Raji (cell line): ENCODE measurements around the gene PCLO.

Experiments
- POLR2A ChIP-seq: IDR thresholded peaks from 2 replicates; pipeline ENCODE4 v1.6.1; 2011; ENCODE audit warnings: low read depth, low read length, control low read depth; ENCODE audit not compliant: insufficient read depth

PCLO gene

DNA sequence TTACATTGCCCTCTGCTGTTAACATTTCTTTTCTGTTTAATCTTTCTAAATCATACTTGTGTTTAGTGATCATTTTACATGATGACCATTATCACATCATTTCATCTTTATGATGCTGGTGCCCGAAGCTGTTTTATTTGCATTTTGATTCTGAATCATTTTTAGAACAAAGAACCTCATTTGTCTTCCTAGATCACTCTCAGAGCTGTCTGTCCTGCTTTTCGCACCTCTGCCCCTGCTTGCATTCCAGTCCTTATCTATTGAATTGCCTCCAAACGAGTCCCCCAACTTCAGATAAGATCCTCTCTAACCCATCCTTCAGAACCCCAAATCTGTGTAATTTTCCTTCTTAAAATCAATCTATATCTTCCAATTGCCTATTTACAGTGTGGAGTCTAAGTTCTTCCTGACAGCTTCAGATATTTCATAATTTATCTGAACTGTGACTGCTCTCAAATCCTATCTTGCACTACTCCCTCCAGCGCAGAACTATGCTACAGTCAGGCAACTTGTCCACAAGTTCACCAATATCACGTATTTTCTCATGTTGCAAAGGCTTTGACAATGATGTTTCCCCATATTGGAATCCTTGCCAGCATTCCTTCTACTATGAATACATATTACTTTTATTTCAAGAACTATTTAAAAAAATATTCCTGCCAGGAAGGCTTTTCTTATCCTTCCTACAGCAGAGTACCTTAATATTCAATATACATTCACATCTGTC is 372.6 kb downstream of the PCLO start:
- no peak for TF ChIP-seq POLR2A

DNA sequence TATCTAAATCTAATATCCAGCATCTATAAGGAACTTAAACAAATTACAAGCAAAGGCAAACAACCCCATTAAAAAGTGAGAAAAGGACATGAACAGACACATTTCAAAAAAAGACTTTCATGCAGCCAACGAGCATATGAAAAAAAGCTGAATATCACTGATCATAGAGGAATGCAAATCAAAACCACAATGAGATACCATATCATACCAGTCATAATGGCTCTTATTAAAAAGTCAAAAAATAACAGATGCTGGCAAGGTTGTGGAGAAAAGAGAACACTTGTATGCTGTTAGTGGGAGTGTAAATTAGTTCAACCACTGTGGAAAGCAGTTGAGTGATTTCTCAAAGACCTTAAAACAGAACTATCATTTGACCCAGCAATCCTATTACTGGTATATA is 384.7 kb downstream of the PCLO start:
- no peak for TF ChIP-seq POLR2A

DNA sequence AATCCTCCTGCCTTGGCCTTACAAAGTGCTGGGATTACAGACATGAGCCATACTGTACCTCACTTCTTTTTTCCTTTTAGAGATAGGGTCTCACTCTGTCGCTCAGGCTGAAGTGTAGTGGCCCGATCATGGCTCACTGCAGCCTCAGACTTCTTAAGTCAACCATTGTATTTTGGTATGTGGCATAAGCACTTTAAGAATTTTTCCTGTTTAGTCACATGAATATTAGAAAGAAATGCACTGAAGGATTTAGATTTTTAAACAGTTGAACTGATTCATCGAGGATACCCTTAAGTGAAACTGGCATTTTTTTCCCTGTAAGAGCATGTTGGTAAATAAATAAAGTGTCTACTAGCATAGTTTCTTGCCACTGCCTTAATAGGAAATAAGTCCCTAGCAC is 399.8 kb downstream of the PCLO start:
- no peak for TF ChIP-seq POLR2A

DNA sequence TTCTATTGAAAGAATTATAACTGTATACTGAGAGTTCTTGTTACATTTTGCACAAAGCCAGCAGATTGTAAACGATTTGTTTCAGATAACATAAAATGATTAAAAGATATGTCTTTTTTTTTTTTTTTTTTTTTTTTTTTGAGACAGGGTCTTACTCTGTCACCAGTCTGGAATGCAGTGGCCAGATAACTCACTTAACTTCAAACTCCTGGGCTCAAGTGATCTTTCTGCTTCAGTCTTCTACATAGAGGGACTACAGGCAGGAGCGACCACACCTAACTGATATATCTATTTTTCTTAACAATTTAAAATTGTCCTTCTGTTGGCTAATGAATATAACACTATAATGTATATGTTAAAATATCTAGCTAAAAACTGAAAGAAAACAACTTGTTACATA is 401.9 kb downstream of the PCLO start:
- no peak for TF ChIP-seq POLR2A

DNA sequence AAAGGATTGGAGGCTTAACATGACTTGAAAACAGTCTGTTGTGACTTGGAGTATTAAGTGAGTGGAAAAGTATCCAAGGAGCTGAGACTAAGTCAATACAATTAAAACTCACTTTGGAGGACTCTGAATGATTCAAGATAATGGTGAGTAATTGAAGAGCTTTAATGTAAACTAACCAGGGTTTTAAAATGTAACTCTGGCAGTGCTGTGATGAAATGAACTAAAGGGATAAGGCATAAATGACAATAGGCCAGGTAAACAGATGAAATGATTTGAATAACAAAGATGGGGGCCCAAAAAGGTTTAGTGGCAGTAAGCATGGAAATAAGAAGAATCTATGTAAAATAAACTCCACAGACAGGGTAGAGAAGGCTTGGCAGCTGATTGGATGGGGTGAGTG is 402.6 kb downstream of the PCLO start:
- no peak for TF ChIP-seq POLR2A

DNA sequence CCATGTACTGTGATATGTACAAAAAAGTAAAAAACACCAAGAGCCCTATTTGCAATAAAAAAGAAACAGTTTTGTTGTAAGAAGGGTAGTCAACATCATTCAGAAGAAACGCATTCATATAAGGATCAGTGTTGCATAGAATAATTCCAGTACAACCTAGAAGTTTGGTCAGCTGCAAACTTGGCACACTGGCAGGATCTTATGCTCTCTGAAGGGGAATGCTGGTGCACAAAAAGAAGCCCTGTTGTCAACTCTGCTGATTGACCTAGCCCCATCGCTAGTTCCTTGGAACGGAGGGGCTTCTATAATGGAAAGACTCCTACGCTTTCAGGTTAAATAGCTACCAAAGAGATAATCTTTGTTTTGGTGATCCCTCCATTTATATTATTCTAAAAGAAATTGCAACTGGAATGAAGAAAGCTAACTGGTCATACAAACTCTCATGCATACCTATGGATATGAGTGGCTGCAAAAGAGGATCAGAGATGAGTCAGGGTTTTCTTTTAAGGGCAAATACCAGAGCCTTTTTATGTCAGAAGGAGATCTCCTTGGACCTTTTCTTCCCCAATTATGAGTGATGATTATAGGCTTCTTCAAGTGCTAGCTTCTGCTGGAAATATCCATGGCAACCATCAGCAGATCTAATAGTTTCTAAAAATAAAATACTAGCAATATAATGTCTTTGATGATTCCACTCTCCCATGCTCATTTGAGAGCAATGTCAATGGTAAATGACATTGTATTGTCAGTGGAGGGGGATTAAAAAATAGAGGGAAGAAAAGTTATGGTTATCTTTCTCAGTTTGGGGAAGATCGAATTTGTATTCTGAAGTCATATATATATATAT is 406.8 kb downstream of the PCLO start:
- TF ChIP-seq POLR2A, result no peak

DNA sequence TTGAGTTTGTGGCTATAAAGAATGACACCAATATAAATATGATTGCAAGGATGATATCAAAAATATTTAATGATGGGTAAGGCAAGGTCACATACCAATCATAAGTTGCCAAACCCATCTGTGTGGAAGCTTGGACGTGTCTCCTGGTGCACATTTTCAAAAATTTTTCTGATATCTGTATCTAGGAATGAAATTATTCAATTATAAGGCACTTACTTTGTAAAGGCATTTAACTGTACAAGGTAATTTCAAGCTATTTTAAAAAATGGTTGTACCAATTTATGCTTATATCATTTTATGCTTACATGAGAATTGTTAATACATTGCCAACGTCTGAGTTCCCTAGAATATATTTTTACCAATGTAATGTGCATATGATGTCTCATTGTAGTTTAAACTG is 412.7 kb downstream of the PCLO start:
- no peak for TF ChIP-seq POLR2A

DNA sequence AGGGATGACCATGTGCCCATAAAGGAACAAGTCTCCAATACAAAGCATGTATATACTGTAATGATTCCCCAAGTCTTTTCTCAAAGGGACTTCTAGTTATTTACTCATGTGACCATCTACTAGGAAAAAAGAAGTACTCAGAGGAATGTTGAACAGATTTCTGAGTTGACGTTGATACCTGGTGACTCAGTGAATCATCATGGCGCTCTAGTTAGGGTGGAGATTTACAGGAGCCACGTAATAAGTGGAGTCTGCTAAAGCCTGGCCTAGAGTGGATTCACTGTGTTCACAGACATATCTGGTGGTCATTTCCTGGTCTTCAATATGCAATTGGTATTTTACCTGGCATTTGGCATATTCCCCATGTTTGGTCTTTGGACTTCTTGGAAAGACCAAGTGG is 416.9 kb downstream of the PCLO start:
- TF ChIP-seq POLR2A, result no peak

DNA sequence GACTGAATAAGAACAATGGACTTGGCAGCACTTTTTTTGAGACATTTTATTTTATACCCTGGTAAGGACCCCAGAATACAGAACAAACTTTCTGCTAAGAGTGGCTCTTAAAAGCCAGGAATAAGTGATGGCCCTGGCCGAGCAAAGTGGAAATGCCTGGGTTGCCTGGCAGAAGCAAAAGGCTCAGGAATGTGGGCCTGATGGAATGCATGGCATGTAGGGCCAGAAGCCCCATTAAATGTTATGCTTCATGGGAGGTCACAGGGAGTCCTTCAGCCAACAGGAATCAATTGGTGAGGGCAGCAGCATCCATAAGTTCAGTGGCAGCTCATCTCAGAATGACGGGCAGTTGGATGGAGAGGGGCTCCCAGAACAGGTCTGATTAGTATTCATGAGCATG is 417.6 kb downstream of the PCLO start:
- no peak for TF ChIP-seq POLR2A

DNA sequence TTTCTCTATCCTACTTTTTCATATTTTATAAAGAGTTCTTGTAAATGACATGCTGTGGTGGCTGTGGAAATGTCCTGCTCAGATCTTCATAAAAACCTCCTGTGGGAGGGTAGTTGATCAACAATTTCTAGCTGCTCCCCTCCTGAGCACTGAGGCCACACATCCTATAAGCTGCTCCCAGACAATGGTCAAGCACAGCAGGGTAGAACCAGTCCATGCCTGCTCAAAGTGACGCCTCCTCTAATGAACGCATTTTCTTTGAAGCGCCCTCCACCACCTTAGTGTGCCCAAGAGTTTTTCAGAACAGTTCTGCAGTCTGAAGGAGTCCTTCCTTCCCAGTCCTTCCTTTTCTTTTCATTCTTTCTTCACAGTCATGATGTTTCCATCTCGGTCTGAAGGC is 420.5 kb downstream of the PCLO start:
- no peak for TF ChIP-seq POLR2A

DNA sequence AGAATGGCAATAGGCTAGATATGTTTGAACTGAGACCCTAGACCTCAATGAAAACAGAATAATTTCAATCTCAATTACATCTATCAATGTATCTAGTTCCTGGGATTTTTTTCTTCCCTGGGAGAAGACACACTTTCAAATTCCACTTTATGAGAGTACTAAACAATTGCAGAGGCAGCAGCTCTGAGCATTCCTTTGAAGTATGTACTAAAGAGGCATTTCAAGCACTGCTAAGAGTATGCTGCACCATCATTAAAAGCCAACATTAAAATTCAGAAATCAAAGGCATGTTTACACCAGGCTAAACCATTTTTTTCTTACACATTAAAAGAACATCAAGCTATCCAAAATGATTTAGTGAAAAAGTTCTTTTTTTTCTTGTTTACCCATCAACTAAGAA is 421.2 kb downstream of the PCLO start:
- TF ChIP-seq POLR2A, result no peak

DNA sequence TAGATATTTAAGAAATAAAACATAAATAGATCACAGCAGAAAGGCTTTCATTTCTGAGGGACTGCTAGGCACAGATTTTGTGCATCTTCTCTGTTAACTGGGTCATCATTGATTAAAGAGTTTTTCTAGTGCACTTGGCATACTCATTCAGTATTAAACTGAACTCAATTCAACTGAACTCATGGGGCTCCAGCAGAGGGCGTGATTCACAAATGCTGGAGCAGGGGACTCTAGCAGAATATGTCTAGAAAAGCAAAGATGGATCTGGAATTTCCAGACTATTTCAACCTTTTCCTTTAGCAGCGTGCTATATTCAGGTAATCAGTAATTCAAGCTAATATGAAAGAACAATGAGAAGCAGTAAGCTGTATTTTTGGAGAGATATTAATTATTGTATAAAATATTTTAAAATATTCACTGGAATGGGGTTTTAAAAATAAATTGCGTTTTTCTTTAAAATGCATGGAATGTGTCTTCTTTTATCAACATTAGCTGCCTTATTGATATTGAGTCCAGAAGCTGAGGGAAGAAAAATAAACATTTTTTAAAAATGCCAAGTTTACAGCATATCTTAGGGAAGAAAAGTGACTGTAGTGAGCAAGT is 422.3 kb downstream of the PCLO start:
- no peak for TF ChIP-seq POLR2A

DNA sequence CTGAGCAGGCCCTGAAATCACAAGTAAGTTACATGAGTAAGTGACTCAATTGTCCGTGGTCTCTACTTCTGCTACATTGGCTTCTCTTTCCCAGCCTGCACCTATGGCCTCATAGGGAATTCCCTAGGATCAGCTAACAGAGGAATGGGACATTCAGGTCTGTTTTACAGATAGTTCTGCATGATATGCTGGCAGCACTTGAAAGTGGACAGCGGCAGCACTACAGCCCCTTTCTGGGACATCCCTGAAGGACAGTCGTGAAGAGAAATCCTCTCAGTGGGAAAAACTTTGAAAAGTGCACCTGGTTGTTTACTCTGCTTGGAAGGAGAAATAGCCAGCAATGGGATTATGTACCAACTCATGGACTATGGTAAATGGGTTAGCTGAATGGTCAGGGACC is 426.1 kb downstream of the PCLO start:
- TF ChIP-seq POLR2A, result no peak

DNA sequence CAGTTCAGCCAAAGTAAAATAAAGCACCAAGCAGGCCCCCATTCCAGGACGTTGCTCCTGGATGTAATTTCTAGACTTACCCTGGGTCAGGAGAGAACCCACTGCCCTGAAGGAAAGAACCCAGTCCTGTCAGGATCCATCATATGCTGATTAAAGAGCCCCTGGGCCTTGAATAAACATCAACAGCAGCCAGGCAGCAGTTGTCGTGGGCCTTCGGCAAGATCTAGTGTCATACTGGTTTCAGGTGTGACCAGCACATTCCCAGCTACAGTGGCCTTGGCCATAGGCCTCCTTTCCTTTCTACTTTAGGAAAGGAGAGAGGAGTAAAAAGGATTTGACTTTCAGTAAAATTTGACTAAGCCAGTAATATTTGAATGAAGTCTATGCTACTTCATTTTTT is 430.0 kb downstream of the PCLO start:
- TF ChIP-seq POLR2A, result no peak

DNA sequence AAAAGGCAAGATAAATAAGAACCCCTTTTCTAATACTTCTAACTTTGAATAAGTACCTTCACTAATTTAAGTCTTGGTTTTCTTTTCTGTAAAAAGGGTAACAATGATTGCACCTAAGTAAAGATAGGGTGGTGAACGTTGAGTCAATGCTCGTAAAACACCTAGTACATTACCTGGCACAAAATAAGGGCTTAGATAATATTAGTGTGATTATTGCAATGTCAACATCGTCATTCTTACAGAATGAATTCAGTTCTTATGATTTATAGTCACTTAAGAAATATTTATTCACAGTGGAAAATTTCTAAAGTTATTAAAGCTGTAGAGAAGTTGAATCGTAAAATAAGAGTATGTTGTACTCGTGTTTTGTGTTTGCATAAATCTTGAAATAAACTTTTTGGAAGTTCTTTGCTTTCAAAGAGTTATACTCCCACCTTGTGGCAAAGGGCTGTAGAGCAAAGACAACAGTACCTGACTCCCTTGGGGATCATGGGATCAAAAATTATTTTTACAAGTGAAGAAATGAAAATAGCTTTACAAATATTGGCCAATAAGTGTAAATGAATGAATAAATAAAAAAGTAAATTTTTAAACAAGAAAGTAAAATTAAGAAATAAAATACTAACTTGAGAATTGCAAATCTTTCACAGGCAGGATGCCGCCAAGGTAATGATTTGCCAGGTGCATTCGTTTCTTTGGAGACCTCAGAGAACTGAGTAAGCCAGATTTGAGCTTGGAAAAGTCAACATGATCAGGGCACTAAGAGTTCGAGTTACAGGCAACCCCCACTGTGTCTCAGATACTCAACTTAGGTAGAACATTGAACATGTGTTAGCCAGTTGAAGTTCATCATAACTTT is 433.3 kb downstream of the PCLO start:
- TF ChIP-seq POLR2A, result no peak
